Activated CD4-positive, alpha-beta T cell treated with anti-CD3 and anti-CD28 coated beads, Interleukin-2, amount 10 ng/mL, durations not matched to agents 7 days and 5 days (primary cell): Measurements from ENCODE around the gene CDH10. TPM values are rescaled to one million over a fixed set of nuclear protein-coding genes. Genes with fewer than 3 reads are reported as not detected.

Experiments
- CTCF ChIA-PET: fragments of 350-600 bp; sonication (Branson Sonifier 250); formaldehyde crosslinking; loops from one replicate; lab custom pipeline; 2021; ENCODE audit warnings: antibody characterized with exemption; lab: Charles Lee
- POLR2A ChIA-PET: fragments of 350-600 bp; sonication (Branson Sonifier 250); formaldehyde crosslinking; loops from one replicate; lab custom pipeline; 2021; ENCODE audit warnings: antibody characterized with exemption; lab: Charles Lee
- DNase-seq: peaks from one replicate; pipeline ENCODE4 v3.0.0-alpha.2; 2020
- H3K27ac Mint-ChIP-seq: one replicate; pipeline ENCODE4 v1.8.0; 2021; ENCODE audit warnings: mild to moderate bottlenecking, moderate library complexity, mixed read lengths
- H3K27me3 Mint-ChIP-seq: one replicate; pipeline ENCODE4 v1.8.0; 2021; ENCODE audit warnings: mixed read lengths
- H3K36me3 Mint-ChIP-seq: one replicate; pipeline ENCODE4 v1.8.0; 2021; ENCODE audit warnings: low read depth, mixed read lengths
- H3K4me1 Mint-ChIP-seq: one replicate; pipeline ENCODE4 v1.8.0; 2021; ENCODE audit warnings: mixed read lengths
- H3K4me3 Mint-ChIP-seq: one replicate; pipeline ENCODE4 v1.8.0; 2021; ENCODE audit warnings: mild to moderate bottlenecking, moderate library complexity, mixed read lengths
- H3K9me3 Mint-ChIP-seq: one replicate; pipeline ENCODE4 v1.8.0; 2021; ENCODE audit warnings: mixed read lengths
- total RNA-seq, 2 experiments: library from RNA; stranded (reverse); gene quantifications; one replicate each; pipeline ENCODE4 v1.2.3, GENCODE V29; 2021

Gene CDH10
- total RNA-seq, 2 experiments from 2014 or later = not detected

DNA sequence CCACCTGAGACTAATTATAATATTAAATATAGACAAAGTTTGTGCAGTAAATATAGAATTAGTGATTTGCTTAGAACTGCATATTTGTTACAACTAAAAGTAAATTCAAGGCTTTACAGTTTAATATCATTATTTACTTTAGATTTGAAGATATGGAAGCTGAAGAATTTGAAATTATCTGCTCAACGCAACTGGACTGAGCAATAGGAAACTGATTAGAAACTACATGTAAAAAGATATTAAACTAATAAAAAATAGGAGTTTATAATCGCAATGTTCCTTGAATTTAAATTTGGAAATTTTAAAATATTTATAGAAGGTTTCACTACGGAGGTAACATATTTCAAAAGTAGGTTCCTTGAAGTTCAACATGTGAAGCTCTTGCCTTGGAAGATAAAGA lies 55.2 kb downstream of the CDH10 start:
- Mint-ChIP-seq H3K4me3 (no peak overlapping the region), H3K36me3 (no peaks in the 10 kb centered on the region), H3K9me3 (peaks cover 2% of the 10 kb centered on the region), H3K27ac (no peak overlapping the region), H3K4me1 (no peaks in the 10 kb centered on the region), H3K27me3 (no peaks in the 10 kb centered on the region)
- ChIA-PET POLR2A (no interaction called here), CTCF (no interaction called here)
- DNase-seq = no peak

GRCh38 chr5:24585751-24586150 lies 59.0 kb downstream of the CDH10 start:
- ChIA-PET POLR2A (no interaction called here), CTCF (no interaction called here)
- no peaks in the 10 kb centered on the region for H3K27me3 Mint-ChIP-seq
- no peak overlapping the region for H3K27ac Mint-ChIP-seq
- H3K36me3 Mint-ChIP-seq = no peaks in the 10 kb centered on the region
- H3K4me1 Mint-ChIP-seq = no peaks in the 10 kb centered on the region
- H3K4me3 Mint-ChIP-seq = no peak overlapping the region
- H3K9me3 Mint-ChIP-seq = peaks cover 5% of the 10 kb centered on the region
- DNase-seq = no peak

GRCh38 chr5:24571302-24571701 lies 73.5 kb downstream of the CDH10 start:
- CTCF ChIA-PET = no interaction called here
- H3K27me3 Mint-ChIP-seq = no peaks in the 10 kb centered on the region
- POLR2A ChIA-PET = no interaction called here

DNA sequence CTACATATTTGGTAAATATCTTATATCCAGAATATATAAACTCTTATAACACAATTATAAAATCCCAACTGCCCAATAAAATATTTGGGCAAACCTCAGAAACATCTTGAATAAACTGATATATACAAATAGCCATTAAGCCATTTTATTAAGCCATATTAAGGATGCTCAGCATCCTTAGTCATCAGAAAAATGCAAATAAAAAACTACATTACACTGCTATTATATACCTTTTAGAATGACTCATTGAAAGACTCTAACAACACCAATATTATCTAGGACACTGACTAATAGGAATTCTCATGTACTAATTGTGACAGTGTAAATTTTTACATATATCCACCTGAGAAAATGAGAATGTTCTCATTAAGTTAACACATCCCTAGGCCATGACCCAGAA lies 77.8 kb downstream of the CDH10 start:
- POLR2A ChIA-PET = no interaction called here

More at GRCh38 chr5:24571302-24571701, 73.5 kb downstream of the CDH10 start:
- Mint-ChIP-seq H3K4me3 (no peak overlapping the region), H3K36me3 (no peaks in the 10 kb centered on the region), H3K4me1 (no peaks in the 10 kb centered on the region), H3K9me3 (peaks cover 5% of the 10 kb centered on the region), H3K27ac (no peak overlapping the region)
- no peak for DNase-seq

GRCh38 chr5:24555229-24555628 lies 89.5 kb downstream of the CDH10 start:
- Mint-ChIP-seq H3K4me3 (no peak overlapping the region), H3K36me3 (no peaks in the 10 kb centered on the region), H3K9me3 (no peaks in the 10 kb centered on the region), H3K27ac (no peak overlapping the region), H3K27me3 (no peaks in the 10 kb centered on the region), H3K4me1 (no peaks in the 10 kb centered on the region)
- ChIA-PET POLR2A (no interaction called here), CTCF (no interaction called here)
- no peak for DNase-seq

More for the DNA sequence above, 77.8 kb downstream of the CDH10 start:
- H3K4me3 Mint-ChIP-seq = no peak overlapping the region
- CTCF ChIA-PET = no interaction called here
- no peak overlapping the region for H3K27ac Mint-ChIP-seq
- no peaks in the 10 kb centered on the region for H3K36me3 Mint-ChIP-seq
- H3K9me3 Mint-ChIP-seq = peaks cover 6% of the 10 kb centered on the region
- no peaks in the 10 kb centered on the region for H3K4me1 Mint-ChIP-seq
- no peak for DNase-seq
- H3K27me3 Mint-ChIP-seq = no peaks in the 10 kb centered on the region

- CTCF ChIA-PET = no interaction called here
- no peaks in the 10 kb centered on the region for H3K4me1 Mint-ChIP-seq
- H3K36me3 Mint-ChIP-seq = no peaks in the 10 kb centered on the region
- no peak overlapping the region for H3K4me3 Mint-ChIP-seq
- POLR2A ChIA-PET = no interaction called here
- H3K27me3 Mint-ChIP-seq = no peaks in the 10 kb centered on the region
- no peak overlapping the region for H3K27ac Mint-ChIP-seq
- no peak for DNase-seq
- peaks cover 7% of the 10 kb centered on the region for H3K9me3 Mint-ChIP-seq
Measured at GRCh38 chr5:24547132-24547531, 97.6 kb downstream of the CDH10 start.

GRCh38 chr5:24539613-24540012 lies 105.2 kb downstream of the CDH10 start:
- Mint-ChIP-seq H3K36me3 (no peaks in the 10 kb centered on the region), H3K4me3 (no peak overlapping the region), H3K27me3 (no peaks in the 10 kb centered on the region), H3K4me1 (no peaks in the 10 kb centered on the region), H3K9me3 (peaks cover 4% of the 10 kb centered on the region), H3K27ac (no peak overlapping the region)
- DNase-seq = no peak
- CTCF ChIA-PET = no interaction called here
- POLR2A ChIA-PET = no interaction called here

GRCh38 chr5:24538346-24538745 lies 106.4 kb downstream of the CDH10 start:
- H3K36me3 Mint-ChIP-seq = no peaks in the 10 kb centered on the region
- no peak for DNase-seq
- H3K27me3 Mint-ChIP-seq = no peaks in the 10 kb centered on the region
- ChIA-PET POLR2A (no interaction called here), CTCF (no interaction called here)
- H3K4me3 Mint-ChIP-seq = no peak overlapping the region
- H3K4me1 Mint-ChIP-seq = no peaks in the 10 kb centered on the region
- no peak overlapping the region for H3K27ac Mint-ChIP-seq
- no peaks in the 10 kb centered on the region for H3K9me3 Mint-ChIP-seq

- Mint-ChIP-seq H3K9me3 (peaks cover 5% of the 10 kb centered on the region), H3K4me3 (no peak overlapping the region), H3K27me3 (no peaks in the 10 kb centered on the region), H3K27ac (no peak overlapping the region), H3K4me1 (no peaks in the 10 kb centered on the region), H3K36me3 (no peaks in the 10 kb centered on the region)
- ChIA-PET POLR2A (no interaction called here), CTCF (no interaction called here)
- no peak for DNase-seq
Measured at GRCh38 chr5:24535646-24536045, 109.1 kb downstream of the CDH10 start.

DNA sequence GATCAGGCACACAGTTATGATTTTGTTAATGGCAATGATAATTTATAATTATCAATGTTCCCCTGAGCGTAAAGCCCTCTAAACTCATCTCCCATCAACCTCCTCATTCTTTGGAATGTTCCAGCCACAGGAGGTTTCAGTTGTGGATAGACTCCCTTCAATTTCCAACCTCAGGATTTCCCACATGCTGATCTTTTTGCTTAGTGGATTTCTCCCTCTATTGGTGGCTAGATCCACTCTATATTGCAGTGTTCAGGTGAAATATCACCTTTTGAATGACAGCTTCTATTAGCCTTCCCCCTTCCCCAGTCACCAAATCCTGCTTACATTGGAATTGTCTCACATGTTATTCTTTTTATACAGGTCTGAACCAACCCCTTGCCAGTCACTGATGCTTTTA lies 113.9 kb downstream of the CDH10 start:
- Mint-ChIP-seq H3K36me3 (no peaks in the 10 kb centered on the region), H3K27me3 (no peaks in the 10 kb centered on the region), H3K4me1 (no peaks in the 10 kb centered on the region), H3K9me3 (peaks cover 13% of the 10 kb centered on the region), H3K4me3 (no peak overlapping the region), H3K27ac (no peak overlapping the region)
- CTCF ChIA-PET = no interaction called here
- POLR2A ChIA-PET = no interaction called here
- no peak for DNase-seq

GRCh38 chr5:24525414-24525813 lies 119.4 kb downstream of the CDH10 start:
- CTCF ChIA-PET = no interaction called here
- no peaks in the 10 kb centered on the region for H3K36me3 Mint-ChIP-seq
- no peaks in the 10 kb centered on the region for H3K27me3 Mint-ChIP-seq
- POLR2A ChIA-PET = no interaction called here
- peaks cover 7% of the 10 kb centered on the region for H3K9me3 Mint-ChIP-seq
- no peak overlapping the region for H3K27ac Mint-ChIP-seq
- DNase-seq = no peak
- no peak overlapping the region for H3K4me3 Mint-ChIP-seq
- no peaks in the 10 kb centered on the region for H3K4me1 Mint-ChIP-seq

DNA sequence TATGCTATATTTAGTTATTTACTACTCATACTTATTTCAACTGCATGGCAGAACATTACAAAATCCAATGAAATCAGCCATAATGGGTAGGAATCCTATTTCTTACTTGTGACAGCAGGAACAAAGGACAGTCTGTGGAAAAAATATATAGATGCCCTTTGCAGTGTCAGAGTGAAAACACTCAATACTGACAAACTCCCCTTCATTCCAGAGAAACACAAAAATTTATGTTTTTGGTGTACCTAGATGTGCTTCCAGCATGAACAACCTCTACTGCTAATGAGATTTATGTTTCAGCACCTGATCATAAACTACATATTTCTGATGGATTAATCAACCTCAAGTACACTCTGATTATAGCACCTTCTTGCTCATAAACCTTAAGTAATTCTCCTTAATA lies 132.4 kb downstream of the CDH10 start:
- no peak for DNase-seq
- Mint-ChIP-seq H3K4me3 (no peak overlapping the region), H3K27me3 (no peaks in the 10 kb centered on the region), H3K4me1 (no peaks in the 10 kb centered on the region), H3K36me3 (no peaks in the 10 kb centered on the region), H3K27ac (no peak overlapping the region), H3K9me3 (peaks cover 5% of the 10 kb centered on the region)
- ChIA-PET POLR2A (no interaction called here), CTCF (no interaction called here)

DNA sequence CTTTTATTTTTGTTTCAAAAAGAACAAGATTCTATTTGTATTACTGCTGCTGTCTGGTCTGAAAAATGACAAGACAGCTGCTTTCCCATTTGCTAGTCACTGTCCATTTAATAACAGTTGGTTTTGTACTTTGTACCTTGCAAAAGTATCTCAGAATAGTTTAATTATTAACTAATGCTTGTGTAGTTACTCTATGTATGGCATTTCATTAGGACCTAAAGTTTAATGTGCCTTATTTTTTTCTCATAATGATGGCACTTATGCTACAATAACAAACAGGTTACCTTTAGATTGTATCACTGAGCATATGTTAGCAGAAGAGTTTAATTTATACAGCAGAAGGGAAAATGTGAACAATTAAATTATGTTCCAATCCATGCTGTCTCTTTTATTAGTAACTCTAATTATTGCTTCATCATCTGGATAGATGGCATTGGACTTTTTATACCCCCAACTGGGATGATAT lies 134.2 kb downstream of the CDH10 start:
- CTCF ChIA-PET = no interaction called here
- H3K36me3 Mint-ChIP-seq = no peaks in the 10 kb centered on the region

GRCh38 chr5:24509943-24510342 lies 134.8 kb downstream of the CDH10 start:
- H3K4me1 Mint-ChIP-seq = no peaks in the 10 kb centered on the region
- ChIA-PET CTCF (no interaction called here), POLR2A (no interaction called here)
- H3K4me3 Mint-ChIP-seq = no peak overlapping the region
- H3K27me3 Mint-ChIP-seq = no peaks in the 10 kb centered on the region
- H3K9me3 Mint-ChIP-seq = peaks cover 2% of the 10 kb centered on the region
- H3K27ac Mint-ChIP-seq = no peak overlapping the region
- no peak for DNase-seq
- no peaks in the 10 kb centered on the region for H3K36me3 Mint-ChIP-seq

More for the DNA sequence above, 134.2 kb downstream of the CDH10 start:
- H3K27ac Mint-ChIP-seq = no peak overlapping the region
- POLR2A ChIA-PET = no interaction called here
- no peaks in the 10 kb centered on the region for H3K27me3 Mint-ChIP-seq
- peaks cover 2% of the 10 kb centered on the region for H3K9me3 Mint-ChIP-seq
- DNase-seq = no peak
- no peaks in the 10 kb centered on the region for H3K4me1 Mint-ChIP-seq
- H3K4me3 Mint-ChIP-seq = no peak overlapping the region
